Ovary (tissue), 9 donors: Measurements from ENCODE around the gene POGK. TPM values are rescaled to one million over a fixed set of nuclear protein-coding genes. Genes with fewer than 3 reads are reported as not detected.

Source experiments
- DNase-seq, 5 donors: peaks; one replicate each; pipeline ENCODE4 v3.0.0-alpha.2; 2019 to 2020
- H3K27ac ChIP-seq, 2 donors: fragments of 200-600 bp; one replicate each; pipeline versions ENCODE4 v1.5.1 to v1.8.0; 2019 to 2022
- H3K27me3 ChIP-seq: fragments of 200-600 bp; one replicate; pipeline ENCODE4 v1.8.0; 2022
- H3K36me3 ChIP-seq: fragments of 200-600 bp; sonication (generic); one replicate; pipeline ENCODE4 v1.5.1; 2019
- H3K4me1 ChIP-seq: one replicate; pipeline ENCODE4 v1.8.1; 2013; ENCODE audit warnings: mild to moderate bottlenecking, moderate library complexity; ENCODE audit not compliant: insufficient read depth
- H3K4me3 ChIP-seq: fragments of 200-600 bp; sonication (generic); one replicate; pipeline ENCODE4 v1.5.1; 2017
- H3K9me3 ChIP-seq, 2 donors: fragments of 200-600 bp in 1 of 2; sonication (generic) in 1 of 2; one replicate each; pipeline versions ENCODE4 v1.5.1 to v1.8.1; 2013 to 2019; ENCODE audit warnings: mild to moderate bottlenecking in 1 of 2, moderate library complexity in 1 of 2
- CTCF ChIP-seq, 3 donors: fragments of 450-650 bp in 2 of 3; fragments of 200-600 bp in 1 of 3; IDR thresholded peaks; one replicate each; pipeline versions ENCODE4 v1.5.1 to v1.8.0; 2016 to 2022; ENCODE audit warnings: antibody characterized with exemption in 3 of 3, mild to moderate bottlenecking in 1 of 3
- EP300 ChIP-seq: sonication (generic); formaldehyde crosslinking; IDR thresholded peaks from one replicate; pipeline ENCODE4 v1.6.1; 2017; ENCODE audit warnings: antibody characterized with exemption
- POLR2A ChIP-seq: fragments of 450-650 bp; IDR thresholded peaks from one replicate; pipeline ENCODE4 v1.6.1; 2017; ENCODE audit warnings: antibody characterized with exemption, mild to moderate bottlenecking, moderate library complexity
- WGBS, 3 donors: extraction: QIAGEN DNeasy Blood & Tissue Kit in 1 of 3; methylation state at CpG; one replicate each; pipeline versions ENCODE4 v1.1.5 to v1.1.7; 2013 to 2017; 5-methylcytosine and 5-hydroxymethylcytosine counted together
- intact Hi-C, 4 donors: fragments of 100-400 bp; cut with DNase I; formaldehyde crosslinking; loops; one replicate each; pipeline versions ENCODE4 v1.11.0 to v1.15.1; 2022 to 2023
- polyA plus RNA-seq, 2 donors: library from polyadenylated mRNA; stranded (reverse); fragments of 200-250 nt in 1 of 2; fragments of 350-450 nt in 1 of 2; fragmentation: Illumina TruSeq in 1 of 2; extraction: RNeasy Lipid Tissue Mini Kit (QIAGEN cat#74804) in 1 of 2; gene quantifications; one replicate each; pipeline ENCODE4 v1.2.3, GENCODE V29; 2013 to 2014
- total RNA-seq, 7 donors: library from RNA; depleted of rRNA in 2 of 7; stranded (reverse); fragments of >200 nt in 2 of 7; fragmentation: NEBNext Ultra II Directional in 3 of 7; extraction: Animal tissue kit (Norgen Biotek cat#: 25700) in 3 of 7; gene quantifications; one replicate each; pipeline versions ENCODE4 v1.1.0 to v1.2.4, GENCODE V29; 2016 to 2023
- donor health status: DM: no; HTN: no; CAD: no; lungs with moderate emphysema.
- donor health status: DM: no; HTN: no; CAD: no.
- donor health status: Bipolar disorder and iron deficiency.
- donor health status: DM: yes; HTN: yes; CAD: no.
- donor health status: DM: no; HTN: no; CAD: no.
- donor health status: DM: yes; HTN: yes; CAD: no.

The POGK gene
- total and polyA plus RNA-seq, 9 donors = 12.7 to 44.5 (median 36.2) TPM

GRCh38 chr1:166884040-166884642 lies 44.9 kb downstream of the POGK start:
- 6 to 11% (median 7%) methylated on average over 44 of the region's 44 CpGs for WGBS, 3 donors
- DNase-seq = peak in 2 of 5 donors; percentile 34 to 51
- Histone ChIP-seq H3K9me3 (no peaks in the 10 kb centered on the region), H3K4me3 (no peak overlapping the region), H3K27me3 (no peaks in the 10 kb centered on the region), H3K4me1 (no peaks in the 10 kb centered on the region), H3K27ac (no peak overlapping the region), H3K36me3 (no peaks in the 10 kb centered on the region)
- intact Hi-C loops = no loop called here
- TF ChIP-seq CTCF (IDR thresholded peaks at IDR 0.05) (no peak), EP300 (no peak), POLR2A (no peak)

- intact Hi-C loops = no loop called here
- Histone ChIP-seq H3K36me3 (no peaks in the 10 kb centered on the region), H3K4me3 (no peak overlapping the region), H3K27me3 (no peaks in the 10 kb centered on the region), H3K4me1 (no peaks in the 10 kb centered on the region), H3K27ac (no peak overlapping the region), H3K9me3 (no peaks in the 10 kb centered on the region)
- TF ChIP-seq POLR2A = no peak
- DNase-seq = no peak
- 93 to 94% (median 94%) methylated on average over 3 of the region's 3 CpGs for WGBS, 3 donors
Measured at GRCh38 chr1:166884971-166885370, 45.7 kb downstream of the POGK start.

- intact Hi-C loops = no loop called here
- H3K27me3 ChIP-seq = no peaks in the 10 kb centered on the region
- no peaks in the 10 kb centered on the region for H3K9me3 ChIP-seq
- no peak for DNase-seq
- H3K36me3 ChIP-seq = no peaks in the 10 kb centered on the region
- H3K4me1 ChIP-seq = no peaks in the 10 kb centered on the region
- TF ChIP-seq POLR2A (no peak), EP300 (no peak), CTCF (IDR thresholded peaks at IDR 0.05) (no peak)
- H3K27ac ChIP-seq = no peak overlapping the region
- 61 to 70% (median 62%) methylated on average over 4 of the region's 4 CpGs for WGBS, 3 donors
- H3K4me3 ChIP-seq = no peak overlapping the region
Measured at GRCh38 chr1:166888373-166889111, 49.3 kb downstream of the POGK start.

GRCh38 chr1:166889776-166890175 lies 50.5 kb downstream of the POGK start:
- no peaks in the 10 kb centered on the region for H3K36me3 ChIP-seq
- no peak overlapping the region for H3K4me3 ChIP-seq
- H3K9me3 ChIP-seq = no peaks in the 10 kb centered on the region
- H3K4me1 ChIP-seq = no peaks in the 10 kb centered on the region
- H3K27ac ChIP-seq = no peak overlapping the region
- H3K27me3 ChIP-seq = no peaks in the 10 kb centered on the region
- intact Hi-C loops = no loop called here
- DNase-seq = no peak
- TF ChIP-seq POLR2A (no peak), CTCF (IDR thresholded peaks at IDR 0.05) (no peak), EP300 (no peak)

GRCh38 chr1:166895766-166896165 lies 56.5 kb downstream of the POGK start:
- Histone ChIP-seq H3K4me3 (no peak overlapping the region), H3K27me3 (no peaks in the 10 kb centered on the region), H3K9me3 (no peaks in the 10 kb centered on the region), H3K27ac (no peak overlapping the region), H3K4me1 (no peaks in the 10 kb centered on the region), H3K36me3 (no peaks in the 10 kb centered on the region)
- intact Hi-C loops = no loop called here
- WGBS, 3 donors = 56 to 68% (median 62%) methylated on average over 4 of the region's 4 CpGs
- TF ChIP-seq POLR2A (no peak), CTCF (IDR thresholded peaks at IDR 0.05) (no peak), EP300 (no peak)
- DNase-seq = no peak
